ENCODE results near the gene SASH1. TPM values are rescaled to one million over a fixed set of nuclear protein-coding genes. Genes with fewer than 3 reads are reported as not detected.

SASH1 gene
- total RNA-seq, 2 donors from 2014 or later: 4.6 to 12.4 TPM

- H3K27ac Mint-ChIP-seq: no peak overlapping the region
Observed at GRCh38 chr6:148445620-148446019, 103.0 kb downstream of the SASH1 start.

DNA sequence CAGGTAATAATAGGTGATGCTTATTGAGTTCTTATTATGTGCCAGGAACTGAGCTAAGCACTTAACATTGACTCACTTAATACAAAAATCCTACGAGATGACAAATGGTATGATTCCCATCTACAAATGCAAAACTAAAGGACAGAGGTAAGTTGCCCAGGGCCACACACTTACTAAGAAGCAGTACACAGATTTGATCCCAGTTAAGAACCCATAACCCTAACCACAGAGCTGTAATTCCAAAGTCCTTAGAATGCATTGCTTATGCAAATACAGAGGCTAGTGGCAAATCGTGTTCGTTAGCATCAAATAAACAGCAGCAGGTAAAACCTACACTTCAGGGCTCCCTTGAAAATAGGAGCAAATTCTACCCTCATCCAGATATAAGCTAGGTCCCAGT lies 104.0 kb downstream of the SASH1 start:
- H3K27ac Mint-ChIP-seq: no peak overlapping the region

More at GRCh38 chr6:148445620-148446019, 103.0 kb downstream of the SASH1 start:
- Mint-ChIP-seq H3K4me1 (peaks cover 31% of the 10 kb centered on the region), H3K27me3 (ENCODE audit: insufficient read depth) (no peaks in the 10 kb centered on the region), H3K4me3 (no peak overlapping the region), H3K36me3 (ENCODE audit: low read depth) (peaks cover 4% of the 10 kb centered on the region), H3K9me3 (no peaks in the 10 kb centered on the region)
- no peak overlapping the region for H3K9ac ChIP-seq (ENCODE audit: extremely low read depth, low read length, poor library complexity, severe bottlenecking)
- peak; percentile 28 for DNase-seq
- H3K27me3 ChIP-seq (ENCODE audit: control insufficient read depth, insufficient read depth, low read length, poor library complexity, severe bottlenecking): no peaks in the 10 kb centered on the region
- no peak for TF ChIP-seq CTCF (conservative IDR thresholded peaks at IDR 0.05)
- H3K27ac ChIP-seq (ENCODE audit: low read depth, low read length): no peak overlapping the region
- no peaks in the 10 kb centered on the region for H3K4me1 ChIP-seq (ENCODE audit: control insufficient read depth, insufficient read depth, low read length)
- H3K9me3 ChIP-seq (ENCODE audit: control insufficient read depth, low read length): no peaks in the 10 kb centered on the region
- no peak overlapping the region for H3K4me3 ChIP-seq (ENCODE audit: low read length)
- WGBS, 2 experiments (ENCODE audit: insufficient coverage in 1 of 2, insufficient read length in 1 of 2): 84 to 100% methylated on average over 1 to 6 of the region's 6 CpGs
- H3K36me3 ChIP-seq (ENCODE audit: control insufficient read depth, insufficient read depth, low read length): peaks cover 7% of the 10 kb centered on the region

DNA sequence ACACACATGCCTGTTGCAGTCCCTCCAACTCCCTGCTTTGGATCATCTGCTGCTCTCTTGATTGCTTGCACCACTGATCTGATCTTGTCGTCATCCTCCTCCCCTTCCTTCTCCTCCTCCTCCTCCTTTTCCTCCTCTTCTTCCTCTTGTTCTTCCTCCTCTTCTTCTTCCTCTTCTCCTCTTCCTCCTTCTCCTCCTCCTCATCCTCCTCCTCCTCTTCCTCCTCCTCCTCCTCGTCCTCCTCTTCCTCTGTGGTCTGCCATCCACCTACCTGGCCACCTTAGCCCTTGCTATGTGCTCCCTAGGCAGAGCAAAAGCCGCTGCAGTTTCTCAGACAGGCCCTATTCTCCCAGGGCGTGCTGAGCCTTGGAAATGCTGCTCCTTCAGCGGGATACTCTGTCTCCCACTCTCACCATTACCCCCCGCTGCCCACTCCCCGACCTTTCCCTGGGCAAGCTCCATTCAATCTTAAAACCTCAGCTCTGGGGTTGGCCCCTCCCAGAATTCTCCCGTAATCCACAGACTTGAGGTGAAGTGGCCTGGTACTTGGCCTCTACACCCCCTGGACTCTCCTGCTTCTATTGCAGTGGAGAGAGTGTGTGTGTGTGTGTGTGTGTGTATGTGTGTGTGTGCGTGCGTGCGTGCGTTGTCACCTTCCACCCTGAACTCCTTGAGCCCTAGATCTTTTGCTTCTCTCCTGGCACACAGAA lies 105.0 kb downstream of the SASH1 start:
- DNase-seq: peak; percentile 53
- Mint-ChIP-seq H3K27ac (no peak overlapping the region), H3K9me3 (no peaks in the 10 kb centered on the region), H3K27me3 (ENCODE audit: insufficient read depth) (no peaks in the 10 kb centered on the region), H3K36me3 (ENCODE audit: low read depth) (peaks cover 4% of the 10 kb centered on the region), H3K4me1 (peaks cover 31% of the 10 kb centered on the region), H3K4me3 (no peak overlapping the region)
- H3K9ac ChIP-seq (ENCODE audit: extremely low read depth, low read length, poor library complexity, severe bottlenecking): no peak overlapping the region
- no peak overlapping the region for H3K27ac ChIP-seq (ENCODE audit: low read depth, low read length)
- no peaks in the 10 kb centered on the region for H3K9me3 ChIP-seq (ENCODE audit: control insufficient read depth, low read length)
- peaks cover 7% of the 10 kb centered on the region for H3K36me3 ChIP-seq (ENCODE audit: control insufficient read depth, insufficient read depth, low read length)
- TF ChIP-seq CTCF (conservative IDR thresholded peaks at IDR 0.05): no peak
- no peaks in the 10 kb centered on the region for H3K27me3 ChIP-seq (ENCODE audit: control insufficient read depth, insufficient read depth, low read length, poor library complexity, severe bottlenecking)
- H3K4me3 ChIP-seq (ENCODE audit: low read length): no peak overlapping the region
- 80 to 87% methylated on average over 4 to 11 of the region's 12 CpGs for WGBS, 2 experiments (ENCODE audit: insufficient coverage in 1 of 2, insufficient read length in 1 of 2)
- no peaks in the 10 kb centered on the region for H3K4me1 ChIP-seq (ENCODE audit: control insufficient read depth, insufficient read depth, low read length)

More for the DNA sequence above, 104.0 kb downstream of the SASH1 start:
- no peaks in the 10 kb centered on the region for H3K27me3 ChIP-seq (ENCODE audit: control insufficient read depth, insufficient read depth, low read length, poor library complexity, severe bottlenecking)
- 81 to 94% methylated on average over 3 of the region's 3 CpGs for WGBS, 2 experiments (ENCODE audit: insufficient coverage in 1 of 2, insufficient read length in 1 of 2)
- no peaks in the 10 kb centered on the region for H3K4me1 ChIP-seq (ENCODE audit: control insufficient read depth, insufficient read depth, low read length)
- H3K4me3 ChIP-seq (ENCODE audit: low read length): no peak overlapping the region
- H3K9me3 ChIP-seq (ENCODE audit: control insufficient read depth, low read length): no peaks in the 10 kb centered on the region
- no peak overlapping the region for H3K27ac ChIP-seq (ENCODE audit: low read depth, low read length)
- no peak overlapping the region for H3K9ac ChIP-seq (ENCODE audit: extremely low read depth, low read length, poor library complexity, severe bottlenecking)
- peaks cover 4% of the 10 kb centered on the region for H3K36me3 Mint-ChIP-seq (ENCODE audit: low read depth)
- no peaks in the 10 kb centered on the region for H3K9me3 Mint-ChIP-seq
- no peak for TF ChIP-seq CTCF (conservative IDR thresholded peaks at IDR 0.05)
- no peaks in the 10 kb centered on the region for H3K27me3 Mint-ChIP-seq (ENCODE audit: insufficient read depth)
- no peak for DNase-seq
- peaks cover 7% of the 10 kb centered on the region for H3K36me3 ChIP-seq (ENCODE audit: control insufficient read depth, insufficient read depth, low read length)
- H3K4me3 Mint-ChIP-seq: no peak overlapping the region
- peaks cover 31% of the 10 kb centered on the region for H3K4me1 Mint-ChIP-seq
